K562 (cell line): ENCODE data around the gene ABHD3.

Experiments
- SREBF1 ChIP-seq: fragments of 150-350 bp; IDR thresholded peaks from 2 replicates; pipeline ENCODE4 v1.6.1; 2014; ENCODE audit warnings: antibody characterized with exemption, low read depth, low read length, borderline replicate concordance
- TARDBP ChIP-seq: fragments of 450-650 bp; IDR thresholded peaks from 2 replicates; pipeline ENCODE4 v1.6.1; 2016
- TF ChIP-seq, protein P1 (sequence below), 3 experiments: IDR thresholded peaks in 2 of 3; conservative IDR thresholded peaks in 1 of 3; 2 replicates each; pipeline ENCODE4 v1.5.1; 2011 to 2012; ENCODE audit warnings: low read length in 3 of 3, mild to moderate bottlenecking in 3 of 3, control low read depth in 2 of 3, improper control_type of control experiment in 1 of 3, inconsistent platforms in 1 of 3, low read depth in 1 of 3, mixed read lengths in 1 of 3, moderate library complexity in 1 of 3; ENCODE audit not compliant: insufficient read depth in 2 of 3
- TF ChIP-seq, protein P2 (sequence below): sonication (generic); formaldehyde crosslinking; IDR thresholded peaks from 2 replicates; pipeline ENCODE4 v1.8.1; 2023; ENCODE audit warnings: missing genetic modification reagents, mild to moderate bottlenecking, borderline replicate concordance

DNA sequence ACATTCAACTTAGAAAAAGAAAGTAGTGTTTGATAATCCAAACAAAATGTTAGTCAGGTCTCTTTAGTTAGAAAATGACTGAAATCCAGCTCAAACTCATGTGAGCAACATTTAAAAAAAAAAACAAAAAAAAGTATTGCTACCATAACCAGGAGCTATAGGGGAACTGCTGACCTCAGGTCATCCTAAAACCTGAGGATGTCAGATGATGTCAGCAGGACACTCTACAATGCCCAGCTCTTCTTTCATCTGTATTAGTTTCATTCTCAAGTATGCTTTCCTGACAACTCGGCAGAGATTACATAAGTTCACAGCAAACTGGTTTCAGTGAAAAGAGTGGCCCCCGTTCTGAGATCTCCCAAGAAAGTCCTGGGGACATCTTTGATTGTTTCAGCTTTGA lies 99.9 kb downstream of the ABHD3 start:
- TF ChIP-seq SREBF1 (no peak), TARDBP (no peak)
- TF ChIP-seq, protein P1, sequence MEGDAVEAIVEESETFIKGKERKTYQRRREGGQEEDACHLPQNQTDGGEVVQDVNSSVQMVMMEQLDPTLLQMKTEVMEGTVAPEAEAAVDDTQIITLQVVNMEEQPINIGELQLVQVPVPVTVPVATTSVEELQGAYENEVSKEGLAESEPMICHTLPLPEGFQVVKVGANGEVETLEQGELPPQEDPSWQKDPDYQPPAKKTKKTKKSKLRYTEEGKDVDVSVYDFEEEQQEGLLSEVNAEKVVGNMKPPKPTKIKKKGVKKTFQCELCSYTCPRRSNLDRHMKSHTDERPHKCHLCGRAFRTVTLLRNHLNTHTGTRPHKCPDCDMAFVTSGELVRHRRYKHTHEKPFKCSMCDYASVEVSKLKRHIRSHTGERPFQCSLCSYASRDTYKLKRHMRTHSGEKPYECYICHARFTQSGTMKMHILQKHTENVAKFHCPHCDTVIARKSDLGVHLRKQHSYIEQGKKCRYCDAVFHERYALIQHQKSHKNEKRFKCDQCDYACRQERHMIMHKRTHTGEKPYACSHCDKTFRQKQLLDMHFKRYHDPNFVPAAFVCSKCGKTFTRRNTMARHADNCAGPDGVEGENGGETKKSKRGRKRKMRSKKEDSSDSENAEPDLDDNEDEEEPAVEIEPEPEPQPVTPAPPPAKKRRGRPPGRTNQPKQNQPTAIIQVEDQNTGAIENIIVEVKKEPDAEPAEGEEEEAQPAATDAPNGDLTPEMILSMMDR (IDR thresholded peaks at IDR 0.05 in 2 of 3, conservative IDR thresholded peaks at IDR 0.05 in 1 of 3; ENCODE audit: insufficient read depth in 2 of 3, low read depth in 1 of 3, low read length in 3 of 3): no peak
- TF ChIP-seq, protein P2, sequence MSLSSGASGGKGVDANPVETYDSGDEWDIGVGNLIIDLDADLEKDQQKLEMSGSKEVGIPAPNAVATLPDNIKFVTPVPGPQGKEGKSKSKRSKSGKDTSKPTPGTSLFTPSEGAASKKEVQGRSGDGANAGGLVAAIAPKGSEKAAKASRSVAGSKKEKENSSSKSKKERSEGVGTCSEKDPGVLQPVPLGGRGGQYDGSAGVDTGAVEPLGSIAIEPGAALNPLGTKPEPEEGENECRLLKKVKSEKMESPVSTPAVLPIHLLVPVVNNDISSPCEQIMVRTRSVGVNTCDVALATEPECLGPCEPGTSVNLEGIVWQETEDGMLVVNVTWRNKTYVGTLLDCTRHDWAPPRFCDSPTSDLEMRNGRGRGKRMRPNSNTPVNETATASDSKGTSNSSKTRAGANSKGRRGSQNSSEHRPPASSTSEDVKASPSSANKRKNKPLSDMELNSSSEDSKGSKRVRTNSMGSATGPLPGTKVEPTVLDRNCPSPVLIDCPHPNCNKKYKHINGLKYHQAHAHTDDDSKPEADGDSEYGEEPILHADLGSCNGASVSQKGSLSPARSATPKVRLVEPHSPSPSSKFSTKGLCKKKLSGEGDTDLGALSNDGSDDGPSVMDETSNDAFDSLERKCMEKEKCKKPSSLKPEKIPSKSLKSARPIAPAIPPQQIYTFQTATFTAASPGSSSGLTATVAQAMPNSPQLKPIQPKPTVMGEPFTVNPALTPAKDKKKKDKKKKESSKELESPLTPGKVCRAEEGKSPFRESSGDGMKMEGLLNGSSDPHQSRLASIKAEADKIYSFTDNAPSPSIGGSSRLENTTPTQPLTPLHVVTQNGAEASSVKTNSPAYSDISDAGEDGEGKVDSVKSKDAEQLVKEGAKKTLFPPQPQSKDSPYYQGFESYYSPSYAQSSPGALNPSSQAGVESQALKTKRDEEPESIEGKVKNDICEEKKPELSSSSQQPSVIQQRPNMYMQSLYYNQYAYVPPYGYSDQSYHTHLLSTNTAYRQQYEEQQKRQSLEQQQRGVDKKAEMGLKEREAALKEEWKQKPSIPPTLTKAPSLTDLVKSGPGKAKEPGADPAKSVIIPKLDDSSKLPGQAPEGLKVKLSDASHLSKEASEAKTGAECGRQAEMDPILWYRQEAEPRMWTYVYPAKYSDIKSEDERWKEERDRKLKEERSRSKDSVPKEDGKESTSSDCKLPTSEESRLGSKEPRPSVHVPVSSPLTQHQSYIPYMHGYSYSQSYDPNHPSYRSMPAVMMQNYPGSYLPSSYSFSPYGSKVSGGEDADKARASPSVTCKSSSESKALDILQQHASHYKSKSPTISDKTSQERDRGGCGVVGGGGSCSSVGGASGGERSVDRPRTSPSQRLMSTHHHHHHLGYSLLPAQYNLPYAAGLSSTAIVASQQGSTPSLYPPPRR: no peak
